ENCODE data around the gene UBAP1.

GRCh38 chr9:34187891-34188240, 9.0 kb downstream of the UBAP1 start:
- TF ChIP-seq CTCF (IDR thresholded peaks at IDR 0.05), result no peak
- TF ChIP-seq POLR2A (IDR thresholded peaks at IDR 0.05), result no peak
